WTC11 (cell line): ENCODE measurements around the gene RHOV. TPM values are rescaled to one million over a fixed set of nuclear protein-coding genes. Genes with fewer than 3 reads are reported as not detected.

Experiments
- ATAC-seq: fragments of 200-7000 bp; cut with Tn5 transposase; 2 replicates; pipeline ENCODE4 v1.10.0; 2021; ENCODE audit warnings: mild to moderate bottlenecking, moderate library complexity
- CTCF ChIA-PET: fragments of 300-600 bp; sonication (Branson Sonifier 250); formaldehyde crosslinking; loops from one replicate; lab custom pipeline; 2021; ENCODE audit warnings: antibody characterized with exemption; lab: Charles Lee
- POLR2A ChIA-PET: fragments of 350-600 bp; sonication (Branson Sonifier 250); formaldehyde crosslinking; loops from one replicate; lab custom pipeline; 2021; ENCODE audit warnings: antibody characterized with exemption; lab: Charles Lee
- DNase-seq: peaks from one replicate; pipeline ENCODE4 v3.0.0; 2021; ENCODE audit warnings: low spot score
- H3K27ac Mint-ChIP-seq: 2 replicates; pipeline ENCODE4 v1.8.0; 2021; ENCODE audit warnings: mixed read lengths
- H3K27me3 Mint-ChIP-seq: 2 replicates; pipeline ENCODE4 v1.8.0; 2021; ENCODE audit warnings: low read depth, mild to moderate bottlenecking, moderate library complexity, mixed read lengths
- H3K36me3 Mint-ChIP-seq: 2 replicates; pipeline ENCODE4 v1.8.0; 2021; ENCODE audit warnings: mixed read lengths
- H3K4me1 Mint-ChIP-seq: 2 replicates; pipeline ENCODE4 v1.8.0; 2022; ENCODE audit warnings: mixed read lengths
- H3K4me3 Mint-ChIP-seq: 2 replicates; pipeline ENCODE4 v1.8.0; 2021; ENCODE audit warnings: mild to moderate bottlenecking, moderate library complexity, mixed read lengths
- H3K9me3 Mint-ChIP-seq: 2 replicates; pipeline ENCODE4 v1.8.0; 2021; ENCODE audit warnings: mixed read lengths
- CREM ChIP-seq: sonication (generic); formaldehyde crosslinking; IDR thresholded peaks from 2 replicates; pipeline ENCODE4 v1.8.1; 2022; ENCODE audit warnings: mild to moderate bottlenecking, missing genetic modification reagents, moderate library complexity
- FOXP1 ChIP-seq: sonication (generic); formaldehyde crosslinking; IDR thresholded peaks from 2 replicates; pipeline ENCODE4 v1.8.0; 2022; ENCODE audit warnings: missing genetic modification reagents, mild to moderate bottlenecking, moderate library complexity, borderline replicate concordance
- MXD4 ChIP-seq: fragments of 250-450 bp; sonication (Bioruptor Pico); IDR thresholded peaks from 2 replicates; pipeline ENCODE4 v1.8.0; 2021; ENCODE audit warnings: mild to moderate bottlenecking, moderate library complexity, borderline replicate concordance
- PRRX2 ChIP-seq: fragments of 250-450 bp; sonication (Bioruptor Pico); IDR thresholded peaks from 2 replicates; pipeline ENCODE4 v1.8.0; 2021; ENCODE audit warnings: mild to moderate bottlenecking
- RELA ChIP-seq: sonication (generic); formaldehyde crosslinking; IDR thresholded peaks from 2 replicates; pipeline ENCODE4 v1.8.1; 2022; ENCODE audit warnings: missing genetic modification reagents, mild to moderate bottlenecking, borderline replicate concordance
- RORB ChIP-seq: fragments of 250-450 bp; sonication (Bioruptor Pico); IDR thresholded peaks from 2 replicates; pipeline ENCODE4 v1.9.0; 2021; ENCODE audit warnings: mild to moderate bottlenecking
- SMAD3 ChIP-seq: sonication (generic); formaldehyde crosslinking; IDR thresholded peaks from 2 replicates; pipeline ENCODE4 v1.8.0; 2022; ENCODE audit warnings: missing genetic modification reagents, mild to moderate bottlenecking, borderline replicate concordance
- SMAD4 ChIP-seq: sonication (generic); formaldehyde crosslinking; IDR thresholded peaks from 2 replicates; pipeline ENCODE4 v1.8.0; 2022; ENCODE audit warnings: mild to moderate bottlenecking, missing genetic modification reagents
- ZNF121 ChIP-seq: sonication (generic); formaldehyde crosslinking; IDR thresholded peaks from 2 replicates; pipeline ENCODE4 v1.8.0; 2023; ENCODE audit warnings: missing genetic modification reagents
- ZNF138 ChIP-seq: sonication (generic); formaldehyde crosslinking; conservative IDR thresholded peaks from 2 replicates; pipeline ENCODE4 v1.8.1; 2022; ENCODE audit warnings: mild to moderate bottlenecking, moderate library complexity, missing genetic modification reagents
- ZNF232 ChIP-seq: sonication (generic); formaldehyde crosslinking; IDR thresholded peaks from 2 replicates; pipeline ENCODE4 v1.8.0; 2022; ENCODE audit warnings: mild to moderate bottlenecking, missing genetic modification reagents
- ZNF263 ChIP-seq: sonication (generic); formaldehyde crosslinking; IDR thresholded peaks from 2 replicates; pipeline ENCODE4 v1.8.1; 2022; ENCODE audit warnings: low read depth, mild to moderate bottlenecking, moderate library complexity, missing genetic modification reagents
- total RNA-seq: library from RNA; stranded (reverse); gene quantifications from 3 replicates; pipeline ENCODE4 v1.2.3, GENCODE V29; 2021
- TF ChIP-seq, protein P1 (sequence below): sonication (generic); formaldehyde crosslinking; IDR thresholded peaks from 2 replicates; pipeline ENCODE4 v1.8.0; 2022; ENCODE audit warnings: mild to moderate bottlenecking, missing genetic modification reagents
- TF ChIP-seq, protein P2 (sequence below): fragments of 250-450 bp; sonication (Bioruptor Pico); IDR thresholded peaks from 2 replicates; pipeline ENCODE4 v1.9.0; 2021; ENCODE audit warnings: mild to moderate bottlenecking
- TF ChIP-seq, protein P3 (sequence below): fragments of 250-450 bp; sonication (Bioruptor Pico); IDR thresholded peaks from 2 replicates; pipeline ENCODE4 v1.9.0; 2021; ENCODE audit warnings: mild to moderate bottlenecking
- TF ChIP-seq, protein P4 (sequence below): sonication (generic); formaldehyde crosslinking; IDR thresholded peaks from 2 replicates; pipeline ENCODE4 v1.8.1; 2022; ENCODE audit warnings: missing genetic modification reagents, borderline replicate concordance
- TF ChIP-seq, protein P5 (sequence below): sonication (generic); formaldehyde crosslinking; IDR thresholded peaks from 2 replicates; pipeline ENCODE4 v1.8.0; 2022; ENCODE audit warnings: mild to moderate bottlenecking, missing genetic modification reagents

Gene RHOV
- total RNA-seq, 1 experiment from 2014 or later = 5.0 TPM

DNA sequence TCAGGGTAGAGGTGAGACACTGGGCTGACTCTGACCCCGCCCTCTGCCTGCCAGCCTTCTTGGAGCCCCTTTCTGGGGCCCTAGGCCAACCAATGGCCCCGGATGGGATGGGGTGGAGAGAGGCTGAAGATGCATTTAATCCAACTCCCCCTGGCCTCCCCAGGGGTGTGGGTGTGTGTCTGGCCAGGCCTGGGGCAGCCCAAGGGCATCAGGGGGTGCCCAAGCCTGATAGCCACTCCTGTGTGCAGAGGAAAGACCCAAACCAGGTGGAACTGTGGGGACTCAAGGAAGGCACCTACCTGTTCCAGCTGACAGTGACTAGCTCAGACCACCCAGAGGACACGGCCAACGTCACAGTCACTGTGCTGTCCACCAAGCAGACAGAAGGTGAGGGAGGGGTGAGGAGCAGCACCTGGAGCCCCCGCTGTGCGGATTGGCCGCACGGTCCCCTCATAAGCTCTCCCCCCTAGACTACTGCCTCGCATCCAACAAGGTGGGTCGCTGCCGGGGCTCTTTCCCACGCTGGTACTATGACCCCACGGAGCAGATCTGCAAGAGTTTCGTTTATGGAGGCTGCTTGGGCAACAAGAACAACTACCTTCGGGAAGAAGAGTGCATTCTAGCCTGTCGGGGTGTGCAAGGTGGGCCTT lies 20.7 kb downstream of the RHOV start:
- H3K36me3 Mint-ChIP-seq = peaks cover 49% of the 10 kb centered on the region
- H3K27ac Mint-ChIP-seq = no peak overlapping the region
- peaks cover 12% of the 10 kb centered on the region for H3K4me1 Mint-ChIP-seq
- ChIA-PET CTCF (interaction anchor here (0.7 to 1.6 kb wide), 3 partner anchors 36 to 41 kb away, joined by 3 to 5 read pairs (median 3); partner anchors contain the start of gene VPS18), POLR2A (no interaction called here)
- ATAC-seq (no peak), DNase-seq (no peak)
- no peak overlapping the region for H3K4me3 Mint-ChIP-seq
- H3K27me3 Mint-ChIP-seq = no peaks in the 10 kb centered on the region
- H3K9me3 Mint-ChIP-seq = no peaks in the 10 kb centered on the region
- TF ChIP-seq MXD4 (CRISPR knock-in tag) (no peak), SMAD4 (CRISPR knock-in tag) (no peak), PRRX2 (CRISPR knock-in tag) (no peak), ZNF138 (CRISPR knock-in tag) (no peak)
- TF ChIP-seq, protein P1, sequence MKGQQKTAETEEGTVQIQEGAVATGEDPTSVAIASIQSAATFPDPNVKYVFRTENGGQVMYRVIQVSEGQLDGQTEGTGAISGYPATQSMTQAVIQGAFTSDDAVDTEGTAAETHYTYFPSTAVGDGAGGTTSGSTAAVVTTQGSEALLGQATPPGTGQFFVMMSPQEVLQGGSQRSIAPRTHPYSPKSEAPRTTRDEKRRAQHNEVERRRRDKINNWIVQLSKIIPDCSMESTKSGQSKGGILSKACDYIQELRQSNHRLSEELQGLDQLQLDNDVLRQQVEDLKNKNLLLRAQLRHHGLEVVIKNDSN (CRISPR knock-in tag) = no peak
- TF ChIP-seq, protein P2, sequence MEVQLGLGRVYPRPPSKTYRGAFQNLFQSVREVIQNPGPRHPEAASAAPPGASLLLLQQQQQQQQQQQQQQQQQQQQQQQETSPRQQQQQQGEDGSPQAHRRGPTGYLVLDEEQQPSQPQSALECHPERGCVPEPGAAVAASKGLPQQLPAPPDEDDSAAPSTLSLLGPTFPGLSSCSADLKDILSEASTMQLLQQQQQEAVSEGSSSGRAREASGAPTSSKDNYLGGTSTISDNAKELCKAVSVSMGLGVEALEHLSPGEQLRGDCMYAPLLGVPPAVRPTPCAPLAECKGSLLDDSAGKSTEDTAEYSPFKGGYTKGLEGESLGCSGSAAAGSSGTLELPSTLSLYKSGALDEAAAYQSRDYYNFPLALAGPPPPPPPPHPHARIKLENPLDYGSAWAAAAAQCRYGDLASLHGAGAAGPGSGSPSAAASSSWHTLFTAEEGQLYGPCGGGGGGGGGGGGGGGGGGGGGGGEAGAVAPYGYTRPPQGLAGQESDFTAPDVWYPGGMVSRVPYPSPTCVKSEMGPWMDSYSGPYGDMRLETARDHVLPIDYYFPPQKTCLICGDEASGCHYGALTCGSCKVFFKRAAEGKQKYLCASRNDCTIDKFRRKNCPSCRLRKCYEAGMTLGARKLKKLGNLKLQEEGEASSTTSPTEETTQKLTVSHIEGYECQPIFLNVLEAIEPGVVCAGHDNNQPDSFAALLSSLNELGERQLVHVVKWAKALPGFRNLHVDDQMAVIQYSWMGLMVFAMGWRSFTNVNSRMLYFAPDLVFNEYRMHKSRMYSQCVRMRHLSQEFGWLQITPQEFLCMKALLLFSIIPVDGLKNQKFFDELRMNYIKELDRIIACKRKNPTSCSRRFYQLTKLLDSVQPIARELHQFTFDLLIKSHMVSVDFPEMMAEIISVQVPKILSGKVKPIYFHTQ (CRISPR knock-in tag) = no peak
- TF ChIP-seq, protein P3, sequence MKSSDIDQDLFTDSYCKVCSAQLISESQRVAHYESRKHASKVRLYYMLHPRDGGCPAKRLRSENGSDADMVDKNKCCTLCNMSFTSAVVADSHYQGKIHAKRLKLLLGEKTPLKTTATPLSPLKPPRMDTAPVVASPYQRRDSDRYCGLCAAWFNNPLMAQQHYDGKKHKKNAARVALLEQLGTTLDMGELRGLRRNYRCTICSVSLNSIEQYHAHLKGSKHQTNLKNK = no peak

DNA sequence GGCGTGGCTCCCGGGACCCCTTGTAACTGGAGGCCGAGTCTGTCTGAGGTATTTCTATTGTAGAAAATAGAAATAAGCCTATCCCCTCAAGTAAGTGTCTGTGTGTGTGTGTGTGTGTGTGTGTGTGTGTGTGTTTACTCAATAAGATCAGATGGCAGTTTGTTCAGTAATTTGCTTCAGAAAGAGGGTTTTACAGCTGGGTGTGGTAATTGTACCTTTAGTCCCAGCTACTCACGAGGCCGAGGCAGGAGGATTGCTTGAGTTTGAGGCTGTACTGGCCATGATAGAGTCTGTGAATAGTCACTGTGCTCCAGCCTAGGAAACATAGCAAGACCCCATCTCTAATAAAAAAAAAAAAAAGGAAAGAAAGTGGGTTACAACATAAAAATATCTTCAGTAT lies 21.5 kb downstream of the RHOV start:
- Mint-ChIP-seq H3K36me3 (peaks cover 50% of the 10 kb centered on the region), H3K27me3 (no peaks in the 10 kb centered on the region), H3K9me3 (no peaks in the 10 kb centered on the region), H3K4me3 (no peak overlapping the region), H3K27ac (no peak overlapping the region), H3K4me1 (peaks cover 12% of the 10 kb centered on the region)
- DNase-seq = no peak
- CTCF ChIA-PET = interaction anchor here (0.7 to 1.6 kb wide), 3 partner anchors 37 to 42 kb away, joined by 3 to 5 read pairs (median 3); partner anchors contain the start of gene VPS18
- POLR2A ChIA-PET = no interaction called here
- no peak for TF ChIP-seq ZNF121 (CRISPR knock-in tag)
- TF ChIP-seq CREM (CRISPR knock-in tag) = no peak
- TF ChIP-seq, protein P2 (CRISPR knock-in tag) = no peak
- TF ChIP-seq, protein P4, sequence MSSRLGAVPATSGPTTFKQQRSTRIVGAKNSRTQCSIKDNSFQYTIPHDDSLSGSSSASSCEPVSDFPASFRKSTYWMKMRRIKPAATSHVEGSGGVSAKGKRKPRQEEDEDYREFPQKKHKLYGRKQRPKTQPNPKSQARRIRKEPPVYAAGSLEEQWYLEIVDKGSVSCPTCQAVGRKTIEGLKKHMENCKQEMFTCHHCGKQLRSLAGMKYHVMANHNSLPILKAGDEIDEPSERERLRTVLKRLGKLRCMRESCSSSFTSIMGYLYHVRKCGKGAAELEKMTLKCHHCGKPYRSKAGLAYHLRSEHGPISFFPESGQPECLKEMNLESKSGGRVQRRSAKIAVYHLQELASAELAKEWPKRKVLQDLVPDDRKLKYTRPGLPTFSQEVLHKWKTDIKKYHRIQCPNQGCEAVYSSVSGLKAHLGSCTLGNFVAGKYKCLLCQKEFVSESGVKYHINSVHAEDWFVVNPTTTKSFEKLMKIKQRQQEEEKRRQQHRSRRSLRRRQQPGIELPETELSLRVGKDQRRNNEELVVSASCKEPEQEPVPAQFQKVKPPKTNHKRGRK (CRISPR knock-in tag) = no peak
- TF ChIP-seq RORB (CRISPR knock-in tag) = no peak
- no peak for TF ChIP-seq SMAD3
- TF ChIP-seq ZNF263 = no peak
- no peak for TF ChIP-seq ZNF232 (CRISPR knock-in tag)
- TF ChIP-seq, protein P5, sequence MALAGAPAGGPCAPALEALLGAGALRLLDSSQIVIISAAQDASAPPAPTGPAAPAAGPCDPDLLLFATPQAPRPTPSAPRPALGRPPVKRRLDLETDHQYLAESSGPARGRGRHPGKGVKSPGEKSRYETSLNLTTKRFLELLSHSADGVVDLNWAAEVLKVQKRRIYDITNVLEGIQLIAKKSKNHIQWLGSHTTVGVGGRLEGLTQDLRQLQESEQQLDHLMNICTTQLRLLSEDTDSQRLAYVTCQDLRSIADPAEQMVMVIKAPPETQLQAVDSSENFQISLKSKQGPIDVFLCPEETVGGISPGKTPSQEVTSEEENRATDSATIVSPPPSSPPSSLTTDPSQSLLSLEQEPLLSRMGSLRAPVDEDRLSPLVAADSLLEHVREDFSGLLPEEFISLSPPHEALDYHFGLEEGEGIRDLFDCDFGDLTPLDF (CRISPR knock-in tag) = no peak
- TF ChIP-seq FOXP1 (CRISPR knock-in tag) = no peak
- TF ChIP-seq RELA (CRISPR knock-in tag) = no peak
- ATAC-seq = no peak
